Measurements from ENCODE around the gene EIF4E2. TPM values are rescaled to one million over a fixed set of nuclear protein-coding genes. Genes with fewer than 3 reads are reported as not detected.

The EIF4E2 gene
- total RNA-seq, 3 donors from 2014 or later = 31.6 to 57.4 (median 36.1) TPM

- peaks cover 0 to 6% of the 10 kb centered on the region in 2 donors for H3K9me3 ChIP-seq
- no peak overlapping the region for H3K27ac ChIP-seq
- no peaks in the 10 kb centered on the region for H3K4me1 ChIP-seq
- no peak for DNase-seq (ENCODE audit: low spot score in 2 of 2)
- intact Hi-C loops (cut with DNase I; ENCODE audit: low total_unique reads) = no loop called here
- no peak for TF ChIP-seq CTCF (IDR thresholded peaks at IDR 0.05)
- TF ChIP-seq POLR2AphosphoS5 (IDR thresholded peaks at IDR 0.05) = no peak
- no peak overlapping the region for H3K4me3 ChIP-seq
- peaks cover 0 to 8% of the 10 kb centered on the region in 2 donors for H3K27me3 ChIP-seq
- H3K36me3 ChIP-seq = no peaks in the 10 kb centered on the region
Measured at GRCh38 chr2:232533944-232534710, 16.4 kb upstream of the EIF4E2 start.

- DNase-seq (ENCODE audit: low spot score in 2 of 2) = no peak
- Histone ChIP-seq H3K27ac (no peak overlapping the region), H3K4me1 (no peaks in the 10 kb centered on the region), H3K4me3 (no peak overlapping the region), H3K36me3 (no peaks in the 10 kb centered on the region), H3K27me3 (peaks cover 0 to 11% of the 10 kb centered on the region in 2 donors), H3K9me3 (peaks cover 0 to 6% of the 10 kb centered on the region in 2 donors)
- intact Hi-C loops (cut with DNase I; ENCODE audit: low total_unique reads) = no loop called here
- TF ChIP-seq CTCF (IDR thresholded peaks at IDR 0.05) = no peak
- no peak for TF ChIP-seq POLR2AphosphoS5 (IDR thresholded peaks at IDR 0.05)
- no peak for TF ChIP-seq POLR2A (IDR thresholded peaks at IDR 0.05)
Measured at GRCh38 chr2:232534940-232535651, 15.4 kb upstream of the EIF4E2 start.

GRCh38 chr2:232535761-232536530 lies 14.5 kb upstream of the EIF4E2 start:
- TF ChIP-seq POLR2A (IDR thresholded peaks at IDR 0.05) (no peak), POLR2AphosphoS5 (IDR thresholded peaks at IDR 0.05) (no peak), CTCF (IDR thresholded peaks at IDR 0.05) (no peak)
- Histone ChIP-seq H3K36me3 (no peaks in the 10 kb centered on the region), H3K4me1 (no peaks in the 10 kb centered on the region), H3K27ac (no peak overlapping the region), H3K27me3 (peaks cover 0 to 18% of the 10 kb centered on the region in 2 donors), H3K9me3 (peaks cover 0 to 6% of the 10 kb centered on the region in 2 donors), H3K4me3 (no peak overlapping the region)
- DNase-seq (ENCODE audit: low spot score in 2 of 2) = no peak
- intact Hi-C loops (cut with DNase I; ENCODE audit: low total_unique reads) = no loop called here

- Histone ChIP-seq H3K27ac (no peak overlapping the region), H3K4me1 (no peaks in the 10 kb centered on the region), H3K36me3 (no peaks in the 10 kb centered on the region), H3K4me3 (no peak overlapping the region), H3K27me3 (peaks cover 0 to 18% of the 10 kb centered on the region in 2 donors), H3K9me3 (peaks cover 0 to 6% of the 10 kb centered on the region in 2 donors)
- TF ChIP-seq POLR2AphosphoS5 (IDR thresholded peaks at IDR 0.05) (no peak), POLR2A (IDR thresholded peaks at IDR 0.05) (no peak), CTCF (IDR thresholded peaks at IDR 0.05) (no peak)
- intact Hi-C loops (cut with DNase I; ENCODE audit: low total_unique reads) = no loop called here
- DNase-seq (ENCODE audit: low spot score in 2 of 2) = no peak
Measured at GRCh38 chr2:232537079-232537478, 13.4 kb upstream of the EIF4E2 start.

Data from breast epithelium (tissue), 4 donors.